ENCODE measurements around the gene CYP39A1. TPM values are rescaled to one million over a fixed set of nuclear protein-coding genes. Genes with fewer than 3 reads are reported as not detected.

Gene CYP39A1
- total and polyA plus RNA-seq, 2 experiments from 2014 or later, result 1.5 to 3.5 TPM

DNA sequence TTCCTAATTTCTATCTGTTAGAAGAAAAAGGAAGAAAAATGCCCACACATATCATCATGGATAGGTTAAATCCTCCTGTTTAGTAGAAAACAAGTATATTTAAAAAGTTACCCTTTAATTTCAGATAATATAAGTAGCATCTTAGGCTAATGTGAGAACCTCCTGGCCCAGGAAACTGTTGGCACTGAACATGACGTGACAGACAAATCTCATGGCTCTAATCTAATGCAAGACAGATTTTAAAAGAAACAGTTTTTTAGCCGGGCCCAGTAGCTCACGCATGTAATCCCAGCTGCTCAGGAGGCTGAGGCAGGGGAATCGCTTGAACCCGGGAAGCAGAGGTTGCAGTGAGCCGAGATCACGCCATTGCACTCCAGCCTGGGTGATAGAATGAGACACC is 22.9 kb downstream of the CYP39A1 start:
- H3F3A ChIP-seq (replicated peaks; ENCODE audit: low read depth), result no peaks in the 10 kb centered on the region
- H2AFZ ChIP-seq, result no peak overlapping the region
- no peak overlapping the region for H3K27ac ChIP-seq (ENCODE audit: low read depth)
- no peak overlapping the region for H3K4me2 ChIP-seq
- H3K4me3 Mint-ChIP-seq, result no peak overlapping the region
- H3K27me3 ChIP-seq (ENCODE audit: insufficient read depth), result no peaks in the 10 kb centered on the region
- no peaks in the 10 kb centered on the region for H3K36me3 Mint-ChIP-seq (ENCODE audit: low read depth)
- TF ChIP-seq, protein P1, sequence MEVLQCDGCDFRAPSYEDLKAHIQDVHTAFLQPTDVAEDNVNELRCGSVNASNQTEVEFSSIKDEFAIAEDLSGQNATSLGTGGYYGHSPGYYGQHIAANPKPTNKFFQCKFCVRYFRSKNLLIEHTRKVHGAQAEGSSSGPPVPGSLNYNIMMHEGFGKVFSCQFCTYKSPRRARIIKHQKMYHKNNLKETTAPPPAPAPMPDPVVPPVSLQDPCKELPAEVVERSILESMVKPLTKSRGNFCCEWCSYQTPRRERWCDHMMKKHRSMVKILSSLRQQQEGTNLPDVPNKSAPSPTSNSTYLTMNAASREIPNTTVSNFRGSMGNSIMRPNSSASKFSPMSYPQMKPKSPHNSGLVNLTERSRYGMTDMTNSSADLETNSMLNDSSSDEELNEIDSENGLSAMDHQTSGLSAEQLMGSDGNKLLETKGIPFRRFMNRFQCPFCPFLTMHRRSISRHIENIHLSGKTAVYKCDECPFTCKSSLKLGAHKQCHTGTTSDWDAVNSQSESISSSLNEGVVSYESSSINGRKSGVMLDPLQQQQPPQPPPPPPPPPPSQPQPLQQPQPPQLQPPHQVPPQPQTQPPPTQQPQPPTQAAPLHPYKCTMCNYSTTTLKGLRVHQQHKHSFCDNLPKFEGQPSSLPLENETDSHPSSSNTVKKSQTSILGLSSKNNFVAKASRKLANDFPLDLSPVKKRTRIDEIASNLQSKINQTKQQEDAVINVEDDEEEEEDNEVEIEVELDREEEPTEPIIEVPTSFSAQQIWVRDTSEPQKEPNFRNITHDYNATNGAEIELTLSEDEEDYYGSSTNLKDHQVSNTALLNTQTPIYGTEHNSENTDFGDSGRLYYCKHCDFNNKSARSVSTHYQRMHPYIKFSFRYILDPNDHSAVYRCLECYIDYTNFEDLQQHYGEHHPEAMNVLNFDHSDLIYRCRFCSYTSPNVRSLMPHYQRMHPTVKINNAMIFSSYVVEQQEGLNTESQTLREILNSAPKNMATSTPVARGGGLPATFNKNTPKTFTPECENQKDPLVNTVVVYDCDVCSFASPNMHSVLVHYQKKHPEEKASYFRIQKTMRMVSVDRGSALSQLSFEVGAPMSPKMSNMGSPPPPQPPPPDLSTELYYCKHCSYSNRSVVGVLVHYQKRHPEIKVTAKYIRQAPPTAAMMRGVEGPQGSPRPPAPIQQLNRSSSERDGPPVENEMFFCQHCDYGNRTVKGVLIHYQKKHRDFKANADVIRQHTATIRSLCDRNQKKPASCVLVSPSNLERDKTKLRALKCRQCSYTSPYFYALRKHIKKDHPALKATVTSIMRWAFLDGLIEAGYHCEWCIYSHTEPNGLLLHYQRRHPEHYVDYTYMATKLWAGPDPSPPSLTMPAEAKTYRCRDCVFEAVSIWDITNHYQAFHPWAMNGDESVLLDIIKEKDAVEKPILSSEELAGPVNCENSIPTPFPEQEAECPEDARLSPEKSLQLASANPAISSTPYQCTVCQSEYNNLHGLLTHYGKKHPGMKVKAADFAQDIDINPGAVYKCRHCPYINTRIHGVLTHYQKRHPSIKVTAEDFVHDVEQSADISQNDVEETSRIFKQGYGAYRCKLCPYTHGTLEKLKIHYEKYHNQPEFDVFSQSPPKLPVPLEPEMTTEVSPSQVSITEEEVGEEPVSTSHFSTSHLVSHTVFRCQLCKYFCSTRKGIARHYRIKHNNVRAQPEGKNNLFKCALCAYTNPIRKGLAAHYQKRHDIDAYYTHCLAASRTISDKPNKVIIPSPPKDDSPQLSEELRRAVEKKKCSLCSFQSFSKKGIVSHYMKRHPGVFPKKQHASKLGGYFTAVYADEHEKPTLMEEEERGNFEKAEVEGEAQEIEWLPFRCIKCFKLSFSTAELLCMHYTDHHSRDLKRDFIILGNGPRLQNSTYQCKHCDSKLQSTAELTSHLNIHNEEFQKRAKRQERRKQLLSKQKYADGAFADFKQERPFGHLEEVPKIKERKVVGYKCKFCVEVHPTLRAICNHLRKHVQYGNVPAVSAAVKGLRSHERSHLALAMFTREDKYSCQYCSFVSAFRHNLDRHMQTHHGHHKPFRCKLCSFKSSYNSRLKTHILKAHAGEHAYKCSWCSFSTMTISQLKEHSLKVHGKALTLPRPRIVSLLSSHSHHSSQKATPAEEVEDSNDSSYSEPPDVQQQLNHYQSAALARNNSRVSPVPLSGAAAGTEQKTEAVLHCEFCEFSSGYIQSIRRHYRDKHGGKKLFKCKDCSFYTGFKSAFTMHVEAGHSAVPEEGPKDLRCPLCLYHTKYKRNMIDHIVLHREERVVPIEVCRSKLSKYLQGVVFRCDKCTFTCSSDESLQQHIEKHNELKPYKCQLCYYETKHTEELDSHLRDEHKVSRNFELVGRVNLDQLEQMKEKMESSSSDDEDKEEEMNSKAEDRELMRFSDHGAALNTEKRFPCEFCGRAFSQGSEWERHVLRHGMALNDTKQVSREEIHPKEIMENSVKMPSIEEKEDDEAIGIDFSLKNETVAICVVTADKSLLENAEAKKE (CRISPR knock-in tag; IDR thresholded peaks at IDR 0.05), result no peak
- H3K27me3 Mint-ChIP-seq (ENCODE audit: insufficient read depth, low read depth, poor library complexity), result no peaks in the 10 kb centered on the region
- H4K20me1 ChIP-seq (replicated peaks; ENCODE audit: insufficient read depth), result no peaks in the 10 kb centered on the region
- H3K4me3 ChIP-seq, result no peak overlapping the region
- ATAC-seq, result no peak
- no peaks in the 10 kb centered on the region; the same call in 2 of the 3 replicates for H3K9me3 Mint-ChIP-seq
- no peaks in the 10 kb centered on the region for H3K79me2 ChIP-seq (replicated peaks; ENCODE audit: insufficient read depth)
- no peak overlapping the region for H3K27ac Mint-ChIP-seq
- H3K4me1 ChIP-seq (ENCODE audit: insufficient read depth), result no peaks in the 10 kb centered on the region
- H3K9me2 ChIP-seq (ENCODE audit: insufficient read depth), result no peaks in the 10 kb centered on the region
- DNase-seq (ENCODE audit: low spot score), result no peak
- no peaks in the 10 kb centered on the region for H3K36me3 ChIP-seq (ENCODE audit: insufficient read depth)
- peaks cover 3% of the 10 kb centered on the region for H3K4me1 Mint-ChIP-seq

DNA sequence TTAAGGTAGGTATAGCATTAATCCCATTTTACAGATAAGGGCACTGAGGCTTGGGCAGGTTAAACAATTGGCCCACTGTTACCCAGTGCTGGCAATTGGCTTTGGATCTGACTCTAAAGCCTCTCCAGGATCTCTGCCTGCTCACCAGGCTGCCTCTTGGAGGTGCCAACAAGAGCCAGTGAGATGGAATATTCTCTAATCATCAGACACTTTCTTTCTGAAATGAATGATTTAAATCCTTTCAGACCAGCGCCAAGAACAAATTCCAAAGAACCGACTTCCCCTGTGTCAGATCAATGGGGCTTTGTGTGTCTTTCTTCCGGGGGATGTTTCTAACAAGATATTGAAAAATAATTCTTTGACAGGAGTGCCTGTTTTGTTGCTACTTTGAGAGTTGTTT is 23.6 kb downstream of the CYP39A1 start:
- H3K27ac Mint-ChIP-seq, result no peak overlapping the region
- TF ChIP-seq, protein P2, sequence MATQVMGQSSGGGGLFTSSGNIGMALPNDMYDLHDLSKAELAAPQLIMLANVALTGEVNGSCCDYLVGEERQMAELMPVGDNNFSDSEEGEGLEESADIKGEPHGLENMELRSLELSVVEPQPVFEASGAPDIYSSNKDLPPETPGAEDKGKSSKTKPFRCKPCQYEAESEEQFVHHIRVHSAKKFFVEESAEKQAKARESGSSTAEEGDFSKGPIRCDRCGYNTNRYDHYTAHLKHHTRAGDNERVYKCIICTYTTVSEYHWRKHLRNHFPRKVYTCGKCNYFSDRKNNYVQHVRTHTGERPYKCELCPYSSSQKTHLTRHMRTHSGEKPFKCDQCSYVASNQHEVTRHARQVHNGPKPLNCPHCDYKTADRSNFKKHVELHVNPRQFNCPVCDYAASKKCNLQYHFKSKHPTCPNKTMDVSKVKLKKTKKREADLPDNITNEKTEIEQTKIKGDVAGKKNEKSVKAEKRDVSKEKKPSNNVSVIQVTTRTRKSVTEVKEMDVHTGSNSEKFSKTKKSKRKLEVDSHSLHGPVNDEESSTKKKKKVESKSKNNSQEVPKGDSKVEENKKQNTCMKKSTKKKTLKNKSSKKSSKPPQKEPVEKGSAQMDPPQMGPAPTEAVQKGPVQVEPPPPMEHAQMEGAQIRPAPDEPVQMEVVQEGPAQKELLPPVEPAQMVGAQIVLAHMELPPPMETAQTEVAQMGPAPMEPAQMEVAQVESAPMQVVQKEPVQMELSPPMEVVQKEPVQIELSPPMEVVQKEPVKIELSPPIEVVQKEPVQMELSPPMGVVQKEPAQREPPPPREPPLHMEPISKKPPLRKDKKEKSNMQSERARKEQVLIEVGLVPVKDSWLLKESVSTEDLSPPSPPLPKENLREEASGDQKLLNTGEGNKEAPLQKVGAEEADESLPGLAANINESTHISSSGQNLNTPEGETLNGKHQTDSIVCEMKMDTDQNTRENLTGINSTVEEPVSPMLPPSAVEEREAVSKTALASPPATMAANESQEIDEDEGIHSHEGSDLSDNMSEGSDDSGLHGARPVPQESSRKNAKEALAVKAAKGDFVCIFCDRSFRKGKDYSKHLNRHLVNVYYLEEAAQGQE (IDR thresholded peaks at IDR 0.05; ENCODE audit: unreplicated experiment), result no peak
- TF ChIP-seq, protein P3, sequence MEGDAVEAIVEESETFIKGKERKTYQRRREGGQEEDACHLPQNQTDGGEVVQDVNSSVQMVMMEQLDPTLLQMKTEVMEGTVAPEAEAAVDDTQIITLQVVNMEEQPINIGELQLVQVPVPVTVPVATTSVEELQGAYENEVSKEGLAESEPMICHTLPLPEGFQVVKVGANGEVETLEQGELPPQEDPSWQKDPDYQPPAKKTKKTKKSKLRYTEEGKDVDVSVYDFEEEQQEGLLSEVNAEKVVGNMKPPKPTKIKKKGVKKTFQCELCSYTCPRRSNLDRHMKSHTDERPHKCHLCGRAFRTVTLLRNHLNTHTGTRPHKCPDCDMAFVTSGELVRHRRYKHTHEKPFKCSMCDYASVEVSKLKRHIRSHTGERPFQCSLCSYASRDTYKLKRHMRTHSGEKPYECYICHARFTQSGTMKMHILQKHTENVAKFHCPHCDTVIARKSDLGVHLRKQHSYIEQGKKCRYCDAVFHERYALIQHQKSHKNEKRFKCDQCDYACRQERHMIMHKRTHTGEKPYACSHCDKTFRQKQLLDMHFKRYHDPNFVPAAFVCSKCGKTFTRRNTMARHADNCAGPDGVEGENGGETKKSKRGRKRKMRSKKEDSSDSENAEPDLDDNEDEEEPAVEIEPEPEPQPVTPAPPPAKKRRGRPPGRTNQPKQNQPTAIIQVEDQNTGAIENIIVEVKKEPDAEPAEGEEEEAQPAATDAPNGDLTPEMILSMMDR (conservative IDR thresholded peaks at IDR 0.05; ENCODE audit: low read depth in 2 of 2), result no peak
- TF ChIP-seq ZNF114 (CRISPR knock-in tag; IDR thresholded peaks at IDR 0.05), result no peak
- TF ChIP-seq ZNF331 (CRISPR knock-in tag; IDR thresholded peaks at IDR 0.05; ENCODE audit: low read depth), result no peak
- no peak for TF ChIP-seq NANOG (IDR thresholded peaks at IDR 0.05; ENCODE audit: borderline replicate concordance)

More for the DNA sequence above, 23.6 kb downstream of the CYP39A1 start:
- no peaks in the 10 kb centered on the region for H3F3A ChIP-seq (replicated peaks; ENCODE audit: low read depth)
- Mint-ChIP-seq H3K4me1 (peaks cover under 1% of the 10 kb centered on the region; the same call in 1 of the 3 replicates), H3K4me3 (no peak overlapping the region), H3K27me3 (ENCODE audit: insufficient read depth, low read depth, poor library complexity) (no peaks in the 10 kb centered on the region), H3K36me3 (ENCODE audit: low read depth) (no peaks in the 10 kb centered on the region), H3K9me3 (no peaks in the 10 kb centered on the region; the same call in 2 of the 3 replicates)
- no peaks in the 10 kb centered on the region for H3K27me3 ChIP-seq (ENCODE audit: insufficient read depth)
- no peaks in the 10 kb centered on the region for H3K4me1 ChIP-seq (ENCODE audit: insufficient read depth)
- H2AFZ ChIP-seq, result no peak overlapping the region
- ATAC-seq, result no peak
- H3K9me2 ChIP-seq (ENCODE audit: insufficient read depth), result no peaks in the 10 kb centered on the region
- no peaks in the 10 kb centered on the region for H3K79me2 ChIP-seq (replicated peaks; ENCODE audit: insufficient read depth)
- no peak overlapping the region for H3K4me3 ChIP-seq
- no peak overlapping the region for H3K4me2 ChIP-seq
- DNase-seq (ENCODE audit: low spot score), result no peak
- no peaks in the 10 kb centered on the region for H3K36me3 ChIP-seq (ENCODE audit: insufficient read depth)
- H4K20me1 ChIP-seq (replicated peaks; ENCODE audit: insufficient read depth), result no peaks in the 10 kb centered on the region
- H3K27ac ChIP-seq (ENCODE audit: low read depth), result no peak overlapping the region
